ACHN (cell line): ENCODE results near the gene SPX.

Source experiments
- DNase-seq: peaks from one replicate; pipeline ENCODE4 v3.0.0-alpha.2; 2015
- in situ Hi-C: cut with HindIII; loops from 2 replicates; pipeline ENCODE4 v1.10.0; 2017; ENCODE audit warnings: low sequenced_read_pairs, low pct_ligation_motif_present, low pct_unique_long_range_greater_than_20kb

Gene SPX

DNA sequence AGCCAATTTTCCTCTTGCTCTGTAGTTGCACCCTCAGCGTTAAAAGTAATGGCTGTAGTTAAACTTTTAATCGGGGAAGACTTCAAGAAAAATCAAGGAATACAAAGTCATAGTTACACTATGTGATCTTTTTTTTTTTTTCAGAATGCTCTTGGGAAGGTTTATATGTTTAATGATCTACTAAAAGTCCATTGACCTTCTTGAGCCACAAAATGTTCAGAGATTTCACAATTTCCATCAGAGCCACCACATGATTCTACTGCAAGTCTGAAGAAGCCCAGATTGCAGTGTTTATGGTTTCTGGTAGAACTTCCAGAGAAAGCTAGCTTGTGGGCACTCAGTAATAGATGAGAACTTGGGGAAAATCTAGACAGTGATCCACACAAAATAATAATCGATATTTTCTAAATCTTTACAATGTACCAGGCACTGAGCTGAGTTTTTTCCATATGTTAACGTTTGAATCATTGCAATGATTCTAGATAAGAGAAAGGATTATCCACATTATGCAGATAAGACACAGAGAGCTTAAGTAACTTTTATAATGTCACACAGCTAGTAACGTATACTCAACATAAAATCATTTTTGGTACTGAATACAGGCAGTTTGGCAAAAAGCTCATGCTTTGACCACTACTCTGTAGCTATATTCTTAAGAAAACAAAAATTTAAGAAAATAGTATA, 40.3 kb downstream of the SPX start:
- in situ Hi-C loops: no loop called here
- DNase-seq: peak; percentile 82

DNA sequence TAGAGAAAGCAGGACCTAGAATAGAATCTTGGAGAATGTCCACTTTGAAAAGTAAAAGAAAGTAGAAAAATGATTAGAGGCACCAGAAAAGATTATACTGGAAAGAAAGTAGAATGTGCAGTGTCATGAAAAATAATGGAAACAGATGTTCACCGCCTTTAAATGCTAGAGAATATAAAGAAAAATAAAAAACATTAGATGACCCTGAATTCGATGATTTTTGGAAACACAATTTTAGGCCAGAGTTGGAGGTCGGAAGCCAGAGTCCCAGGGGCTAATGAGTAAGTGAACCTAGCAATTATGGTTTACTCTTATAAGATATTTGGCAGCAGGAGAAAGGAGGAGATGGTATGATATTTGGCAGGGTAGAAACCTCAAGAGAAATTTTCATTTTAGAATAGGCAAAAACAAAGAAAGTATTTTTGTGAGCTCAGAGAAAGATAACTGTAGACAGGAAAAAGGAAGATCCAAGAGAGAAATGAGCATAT, 40.9 kb downstream of the SPX start:
- DNase-seq: no peak
- in situ Hi-C loops: no loop called here

GRCh38 chr12:21568115-21568514, 42.0 kb downstream of the SPX start:
- in situ Hi-C loops: no loop called here

DNA sequence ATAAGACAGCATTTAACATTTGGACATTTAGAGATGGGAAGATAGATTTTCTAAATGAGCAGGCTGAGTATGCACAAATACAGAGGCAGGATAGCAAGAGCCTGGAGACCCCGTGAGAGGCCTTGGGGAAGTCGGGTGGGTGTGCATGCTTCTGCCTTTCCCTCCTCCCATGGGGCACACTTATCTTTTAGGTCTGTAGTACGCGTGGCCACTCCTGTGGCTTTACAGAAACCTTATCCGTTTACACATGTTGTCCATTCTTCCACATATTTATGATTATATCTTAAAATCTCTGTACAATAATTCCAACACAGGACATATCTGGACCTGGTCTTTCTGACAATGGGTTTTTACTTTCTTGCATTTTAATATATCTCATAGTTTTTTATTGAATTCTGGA, 45.0 kb downstream of the SPX start:
- no peak for DNase-seq
- in situ Hi-C loops: no loop called here

More at GRCh38 chr12:21568115-21568514, 42.0 kb downstream of the SPX start:
- no peak for DNase-seq

GRCh38 chr12:21573733-21574358, 47.8 kb downstream of the SPX start:
- DNase-seq: no peak
- in situ Hi-C loops: no loop called here

DNA sequence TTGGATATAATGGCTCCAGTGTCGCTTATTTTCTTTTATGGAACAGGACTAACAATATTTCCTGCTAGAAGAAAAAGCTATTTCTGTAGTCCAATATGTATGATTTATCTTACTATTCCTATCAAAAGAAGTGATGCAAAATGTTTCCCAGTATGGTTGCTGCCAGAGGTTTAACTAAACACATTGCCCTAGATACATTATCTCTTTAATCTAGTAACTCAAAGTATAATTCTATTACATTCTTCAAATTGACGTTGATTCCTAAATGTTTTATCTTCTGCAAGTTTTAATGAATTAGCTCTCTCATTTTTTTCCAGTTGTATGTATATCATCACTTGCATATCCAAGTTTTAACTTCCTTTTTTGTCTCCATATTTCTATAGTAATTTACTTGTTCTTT, 50.3 kb downstream of the SPX start:
- no peak for DNase-seq
- in situ Hi-C loops: no loop called here

GRCh38 chr12:21577516-21577915, 51.4 kb downstream of the SPX start:
- in situ Hi-C loops: no loop called here
- no peak for DNase-seq

- in situ Hi-C loops: no loop called here
These were observed 54.8 kb downstream of the SPX start for GRCh38 chr12:21580748-21581516.

More at GRCh38 chr12:21580748-21581516, 54.8 kb downstream of the SPX start:
- DNase-seq: no peak
